ENCODE measurements around the gene DYRK1A.

DYRK1A gene

DNA sequence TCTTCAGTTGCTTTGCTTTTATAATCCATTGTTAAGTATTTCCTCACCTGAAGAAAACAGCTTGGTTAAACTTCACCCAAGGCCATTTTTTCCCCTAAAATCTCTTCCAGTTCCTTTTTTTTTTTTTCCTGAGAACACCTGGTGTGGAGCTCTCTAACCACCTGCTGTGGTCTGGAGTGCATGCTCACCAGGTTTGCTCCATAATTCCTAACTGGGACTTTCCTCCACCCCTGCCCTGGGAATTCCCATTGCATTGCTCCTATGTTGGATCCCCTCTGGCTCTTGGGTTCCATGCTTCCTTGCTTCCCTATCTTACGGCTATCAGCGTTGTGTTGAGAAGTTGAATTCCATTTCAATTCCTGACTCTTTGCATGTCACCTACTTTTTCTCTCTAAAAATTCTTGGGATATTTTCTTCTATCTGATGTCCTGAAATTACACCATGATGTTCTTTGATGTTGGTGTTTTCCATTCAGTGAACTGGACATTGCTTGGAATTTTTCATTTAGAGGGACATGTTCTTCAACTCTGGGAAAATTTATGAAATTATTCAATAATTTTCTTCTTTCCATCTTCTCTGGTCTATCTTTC lies 19.6 kb upstream of the DYRK1A start:
- ChIA-PET POLR2A (ENCODE audit: low non-redundant PET) (no interaction called here), CTCF (no interaction called here)

DNA sequence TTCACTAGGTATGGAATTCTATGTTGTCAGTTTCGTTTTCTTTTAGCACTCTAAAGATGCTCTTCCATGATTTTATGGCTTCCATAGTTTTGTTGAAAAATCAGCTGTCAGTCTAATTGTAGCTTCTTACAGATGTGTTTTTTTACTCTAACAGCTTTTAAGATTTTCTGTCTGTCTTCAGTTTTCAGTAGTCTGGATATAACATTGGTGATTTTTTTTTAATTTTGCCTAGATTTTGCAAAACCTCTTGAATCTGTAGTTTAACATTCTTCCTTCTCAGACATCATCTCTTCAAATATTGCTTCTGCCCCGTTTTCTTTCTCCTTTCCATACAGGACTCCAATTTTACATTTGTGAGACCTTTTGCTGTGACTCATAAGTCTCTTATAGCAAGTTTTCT lies 17.9 kb upstream of the DYRK1A start:
- ChIA-PET POLR2A (ENCODE audit: low non-redundant PET) (no interaction called here), CTCF (interaction anchor here (0.7 kb wide), 2 partner anchors 207 to 401 kb away, joined by 3 read pairs; no protein-coding TSS in a partner anchor)
- no peak overlapping the region for H3K27ac ChIP-seq
- DNase-seq (ENCODE audit: low spot score) = no peak
- TF ChIP-seq, protein P1, sequence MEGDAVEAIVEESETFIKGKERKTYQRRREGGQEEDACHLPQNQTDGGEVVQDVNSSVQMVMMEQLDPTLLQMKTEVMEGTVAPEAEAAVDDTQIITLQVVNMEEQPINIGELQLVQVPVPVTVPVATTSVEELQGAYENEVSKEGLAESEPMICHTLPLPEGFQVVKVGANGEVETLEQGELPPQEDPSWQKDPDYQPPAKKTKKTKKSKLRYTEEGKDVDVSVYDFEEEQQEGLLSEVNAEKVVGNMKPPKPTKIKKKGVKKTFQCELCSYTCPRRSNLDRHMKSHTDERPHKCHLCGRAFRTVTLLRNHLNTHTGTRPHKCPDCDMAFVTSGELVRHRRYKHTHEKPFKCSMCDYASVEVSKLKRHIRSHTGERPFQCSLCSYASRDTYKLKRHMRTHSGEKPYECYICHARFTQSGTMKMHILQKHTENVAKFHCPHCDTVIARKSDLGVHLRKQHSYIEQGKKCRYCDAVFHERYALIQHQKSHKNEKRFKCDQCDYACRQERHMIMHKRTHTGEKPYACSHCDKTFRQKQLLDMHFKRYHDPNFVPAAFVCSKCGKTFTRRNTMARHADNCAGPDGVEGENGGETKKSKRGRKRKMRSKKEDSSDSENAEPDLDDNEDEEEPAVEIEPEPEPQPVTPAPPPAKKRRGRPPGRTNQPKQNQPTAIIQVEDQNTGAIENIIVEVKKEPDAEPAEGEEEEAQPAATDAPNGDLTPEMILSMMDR (conservative IDR thresholded peaks at IDR 0.05; ENCODE audit: low read depth) = no peak

More for the DNA sequence above, 19.6 kb upstream of the DYRK1A start:
- no peak overlapping the region for H3K27ac ChIP-seq
- no peak for DNase-seq (ENCODE audit: low spot score)
- TF ChIP-seq, protein P1 (conservative IDR thresholded peaks at IDR 0.05; ENCODE audit: low read depth) = no peak

DNA sequence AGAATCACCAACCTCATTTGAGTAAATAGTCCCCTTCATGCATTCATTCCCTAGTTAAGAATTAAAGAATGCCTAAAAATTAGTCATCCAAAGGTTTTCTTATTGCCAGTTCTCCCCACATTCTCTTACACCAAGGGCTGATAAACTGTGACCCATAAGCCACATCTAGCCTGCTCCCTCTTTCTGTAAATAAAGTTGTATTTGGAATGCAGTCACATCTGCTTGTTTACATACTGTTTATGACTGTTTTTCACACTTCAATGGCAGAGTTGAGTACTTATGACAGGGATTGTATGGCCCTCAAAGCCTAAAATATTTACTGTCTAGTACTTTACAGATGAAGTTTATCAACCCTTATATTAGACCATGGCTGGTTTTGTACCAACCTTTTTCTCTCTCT lies 16.1 kb upstream of the DYRK1A start:
- ChIA-PET POLR2A (ENCODE audit: low non-redundant PET) (no interaction called here), CTCF (no interaction called here)
- no peak overlapping the region for H3K27ac ChIP-seq
- TF ChIP-seq, protein P1 (conservative IDR thresholded peaks at IDR 0.05; ENCODE audit: low read depth) = no peak
- no peak for DNase-seq (ENCODE audit: low spot score)

DNA sequence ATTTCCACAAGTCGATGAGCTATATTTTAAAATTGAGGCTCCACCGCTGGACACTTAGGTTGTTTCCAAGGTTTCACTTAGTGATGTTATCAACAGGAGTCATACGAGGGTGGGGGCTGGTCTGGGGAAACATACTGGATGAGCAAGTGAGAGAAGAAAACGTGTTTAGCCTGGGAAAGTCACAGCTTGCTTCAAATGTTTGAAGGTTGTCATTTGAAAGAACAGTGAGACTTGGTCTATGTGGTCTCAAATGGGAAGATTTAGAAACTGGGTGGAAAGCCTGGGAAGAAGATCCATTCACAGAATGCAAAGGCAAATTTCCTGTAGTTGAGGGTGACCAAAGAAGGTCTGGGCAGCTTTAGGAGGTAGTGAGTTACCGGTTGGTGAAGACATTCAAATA lies 9.9 kb upstream of the DYRK1A start:
- DNase-seq (ENCODE audit: low spot score) = no peak
- TF ChIP-seq, protein P1 (conservative IDR thresholded peaks at IDR 0.05; ENCODE audit: low read depth) = no peak
- ChIA-PET POLR2A (ENCODE audit: low non-redundant PET) (no interaction called here), CTCF (no interaction called here)
- H3K27ac ChIP-seq = no peak overlapping the region

DNA sequence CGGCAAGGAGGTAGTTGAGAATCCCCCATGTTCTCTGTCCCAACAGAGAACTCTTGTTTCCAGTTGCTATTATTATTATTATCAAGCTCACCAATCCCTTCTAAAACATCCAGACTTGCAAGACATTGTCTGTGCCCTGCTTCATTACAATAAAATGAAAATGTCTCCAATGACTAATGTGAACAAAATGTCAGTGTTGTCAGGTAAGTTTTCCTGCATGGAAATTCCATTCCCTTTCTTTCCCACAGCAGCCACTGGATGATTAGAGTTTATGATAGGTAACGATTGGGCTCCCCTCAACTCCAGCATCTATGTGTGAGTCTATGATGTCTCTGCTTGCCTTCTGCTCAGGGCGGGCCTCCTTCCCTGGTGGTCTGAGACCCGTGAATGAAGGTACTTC lies 8.9 kb upstream of the DYRK1A start:
- peak; percentile 54 for DNase-seq (ENCODE audit: low spot score)
- TF ChIP-seq, protein P1 (conservative IDR thresholded peaks at IDR 0.05; ENCODE audit: low read depth) = no peak
- H3K27ac ChIP-seq = no peak overlapping the region
- CTCF ChIA-PET = interaction anchor here (0.6 kb wide), 1 partner anchor 609 kb away, joined by 5 read pairs; no protein-coding TSS in a partner anchor
- POLR2A ChIA-PET (ENCODE audit: low non-redundant PET) = no interaction called here

DNA sequence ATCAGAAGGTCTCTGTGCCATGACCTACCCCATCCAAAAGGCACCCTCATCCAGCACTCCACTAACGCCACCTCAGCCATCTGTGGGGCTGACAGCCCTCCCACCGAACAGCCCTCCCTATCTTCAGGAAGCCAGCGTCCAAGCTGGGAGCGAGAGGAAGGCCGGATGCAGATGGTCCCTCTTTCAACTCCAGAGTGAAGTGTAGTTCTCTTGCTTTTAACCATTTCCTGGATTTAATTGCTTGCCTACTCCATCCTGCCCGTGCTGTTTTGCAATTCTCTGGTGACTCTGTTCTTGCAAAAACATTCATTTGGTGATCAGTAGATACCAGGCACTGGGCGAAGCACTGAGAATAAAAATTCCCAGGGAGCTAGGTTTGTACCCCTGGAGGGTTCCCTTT lies 8.2 kb upstream of the DYRK1A start:
- no peak for DNase-seq (ENCODE audit: low spot score)
- ChIA-PET CTCF (interaction anchor here (0.6 kb wide), 2 partner anchors 610 to 963 kb away, joined by 5 read pairs; no protein-coding TSS in a partner anchor), POLR2A (ENCODE audit: low non-redundant PET) (no interaction called here)
- no peak overlapping the region for H3K27ac ChIP-seq
- TF ChIP-seq, protein P1 (conservative IDR thresholded peaks at IDR 0.05; ENCODE audit: low read depth) = no peak

Data from RWPE1 (cell line).